Nephron (organoid): ENCODE data around the gene ATP9B.

ENCODE experiments used
- H3K27ac Mint-ChIP-seq, 3 experiments: 2 replicates each; pipeline ENCODE4 v1.8.0; 2020; ENCODE audit warnings: mixed read lengths in 3 of 3, mild to moderate bottlenecking in 2 of 3, moderate library complexity in 1 of 3
- H3K27me3 Mint-ChIP-seq: 2 replicates; pipeline ENCODE4 v1.8.0; 2021; ENCODE audit warnings: low read depth, mild to moderate bottlenecking, moderate library complexity, mixed read lengths
- H3K36me3 Mint-ChIP-seq: 2 replicates; pipeline ENCODE4 v1.8.0; 2020; ENCODE audit warnings: low read depth, mixed read lengths
- H3K4me1 Mint-ChIP-seq: 2 replicates; pipeline ENCODE4 v1.8.0; 2020; ENCODE audit warnings: mixed read lengths
- H3K4me3 Mint-ChIP-seq, 3 experiments: 2 replicates each; pipeline ENCODE4 v1.8.0; 2020; ENCODE audit warnings: mild to moderate bottlenecking in 3 of 3, mixed read lengths in 3 of 3, moderate library complexity in 2 of 3
- H3K9me3 Mint-ChIP-seq: 2 replicates; pipeline ENCODE4 v1.8.0; 2020; ENCODE audit warnings: mixed read lengths
- CTCF ChIP-seq, 3 experiments: fragments of 200-600 bp; sonication (generic); IDR thresholded peaks; one replicate each; pipeline ENCODE4 v1.5.0; 2021; ENCODE audit warnings: antibody characterized with exemption in 3 of 3; ENCODE audit not compliant: unreplicated experiment in 3 of 3

The ATP9B gene

GRCh38 chr18:79042276-79042675 is 26.9 kb upstream of the ATP9B start:
- H3K27me3 Mint-ChIP-seq = no peaks in the 10 kb centered on the region
- H3K4me1 Mint-ChIP-seq = no peaks in the 10 kb centered on the region
- H3K9me3 Mint-ChIP-seq = peaks cover 19% of the 10 kb centered on the region
- no peak overlapping the region for H3K4me3 Mint-ChIP-seq
- no peak for TF ChIP-seq CTCF (IDR thresholded peaks at IDR 0.05; ENCODE audit: unreplicated experiment in 3 of 3)
- H3K36me3 Mint-ChIP-seq = no peaks in the 10 kb centered on the region
- no peak overlapping the region for H3K27ac Mint-ChIP-seq

- no peak for TF ChIP-seq CTCF (IDR thresholded peaks at IDR 0.05; ENCODE audit: unreplicated experiment in 3 of 3)
- H3K4me3 Mint-ChIP-seq = no peak overlapping the region
- peaks cover 11% of the 10 kb centered on the region for H3K9me3 Mint-ChIP-seq
- H3K4me1 Mint-ChIP-seq = no peaks in the 10 kb centered on the region
- peaks cover 4% of the 10 kb centered on the region for H3K27me3 Mint-ChIP-seq
- H3K27ac Mint-ChIP-seq = no peak overlapping the region
- no peaks in the 10 kb centered on the region for H3K36me3 Mint-ChIP-seq
Observed at GRCh38 chr18:79043288-79043687, 25.9 kb upstream of the ATP9B start.

GRCh38 chr18:79046522-79046921 is 22.7 kb upstream of the ATP9B start:
- Mint-ChIP-seq H3K27me3 (peaks cover 4% of the 10 kb centered on the region), H3K4me1 (no peaks in the 10 kb centered on the region), H3K4me3 (no peak overlapping the region), H3K9me3 (no peaks in the 10 kb centered on the region), H3K27ac (no peak overlapping the region), H3K36me3 (no peaks in the 10 kb centered on the region)
- TF ChIP-seq CTCF (IDR thresholded peaks at IDR 0.05; ENCODE audit: unreplicated experiment in 3 of 3) = no peak

GRCh38 chr18:79047556-79048244 is 21.5 kb upstream of the ATP9B start:
- H3K27ac Mint-ChIP-seq = no peak overlapping the region
- peaks cover 4% of the 10 kb centered on the region for H3K27me3 Mint-ChIP-seq
- H3K36me3 Mint-ChIP-seq = no peaks in the 10 kb centered on the region
- H3K4me3 Mint-ChIP-seq = no peak overlapping the region
- H3K9me3 Mint-ChIP-seq = no peaks in the 10 kb centered on the region
- no peaks in the 10 kb centered on the region for H3K4me1 Mint-ChIP-seq
- TF ChIP-seq CTCF (IDR thresholded peaks at IDR 0.05; ENCODE audit: unreplicated experiment in 3 of 3) = no peak

GRCh38 chr18:79048245-79048632 is 21.0 kb upstream of the ATP9B start:
- H3K27ac Mint-ChIP-seq = no peak overlapping the region
- TF ChIP-seq CTCF (IDR thresholded peaks at IDR 0.05; ENCODE audit: unreplicated experiment in 3 of 3) = no peak
- H3K36me3 Mint-ChIP-seq = no peaks in the 10 kb centered on the region
- no peaks in the 10 kb centered on the region for H3K9me3 Mint-ChIP-seq
- H3K4me3 Mint-ChIP-seq = no peak overlapping the region
- H3K4me1 Mint-ChIP-seq = no peaks in the 10 kb centered on the region
- peaks cover 4% of the 10 kb centered on the region for H3K27me3 Mint-ChIP-seq

- peaks cover 4% of the 10 kb centered on the region for H3K27me3 Mint-ChIP-seq
Observed at GRCh38 chr18:79049506-79049905, 19.7 kb upstream of the ATP9B start.

More at GRCh38 chr18:79049506-79049905, 19.7 kb upstream of the ATP9B start:
- Mint-ChIP-seq H3K4me1 (no peaks in the 10 kb centered on the region), H3K9me3 (no peaks in the 10 kb centered on the region), H3K36me3 (no peaks in the 10 kb centered on the region), H3K4me3 (no peak overlapping the region), H3K27ac (no peak overlapping the region)
- TF ChIP-seq CTCF (IDR thresholded peaks at IDR 0.05; ENCODE audit: unreplicated experiment in 3 of 3) = no peak
